Aorta (tissue), 5 donors: ENCODE measurements around the gene UPK3A. TPM values are rescaled to one million over a fixed set of nuclear protein-coding genes. Genes with fewer than 3 reads are reported as not detected.

Experiments used
- ATAC-seq: fragments of 200-7000 bp; cut with Tn5 transposase; one replicate; pipeline ENCODE4 v1.9.1; 2022; ENCODE audit warnings: moderate library complexity; ENCODE audit not compliant: low FRiP score
- DNase-seq, 2 donors: peaks; one replicate each; pipeline ENCODE4 v3.0.0-alpha.2; 2020
- H3K27ac ChIP-seq, 2 donors: one replicate each; pipeline ENCODE4 v1.5.1; 2013; ENCODE audit warnings: low read length in 2 of 2, mild to moderate bottlenecking in 2 of 2, moderate library complexity in 2 of 2, control low read depth in 1 of 2, inconsistent platforms in 1 of 2, low read depth in 1 of 2
- H3K27me3 ChIP-seq, 2 donors: one replicate each; pipeline ENCODE4 v1.6.1; 2013; ENCODE audit warnings: control low read depth in 1 of 2, low read length in 1 of 2, mild to moderate bottlenecking in 1 of 2, moderate library complexity in 1 of 2; ENCODE audit not compliant: insufficient read depth in 2 of 2, control insufficient read depth in 1 of 2
- H3K36me3 ChIP-seq, 2 donors: one replicate each; pipeline ENCODE4 v1.6.1; 2013; ENCODE audit warnings: control low read depth in 1 of 2, low read length in 1 of 2, mild to moderate bottlenecking in 1 of 2; ENCODE audit not compliant: insufficient read depth in 2 of 2, control insufficient read depth in 1 of 2
- H3K4me1 ChIP-seq, 2 donors: one replicate each; pipeline ENCODE4 v1.6.1; 2013; ENCODE audit warnings: low read length in 2 of 2, control low read depth in 1 of 2, mild to moderate bottlenecking in 1 of 2, moderate library complexity in 1 of 2; ENCODE audit not compliant: insufficient read depth in 2 of 2, control insufficient read depth in 1 of 2
- H3K4me3 ChIP-seq, 2 donors: one replicate each; pipeline ENCODE4 v1.5.1; 2013; ENCODE audit warnings: low read length in 2 of 2, control low read depth in 1 of 2, mild to moderate bottlenecking in 1 of 2
- H3K9me3 ChIP-seq: one replicate; pipeline ENCODE4 v1.6.1; 2013; ENCODE audit warnings: mild to moderate bottlenecking, low read length; ENCODE audit not compliant: control insufficient read depth
- WGBS, 2 donors: extraction: QIAGEN DNeasy Blood & Tissue Kit; methylation state at CpG; one replicate each; pipeline ENCODE4 v1.1.7; 2013; 5-methylcytosine and 5-hydroxymethylcytosine counted together
- intact Hi-C, 2 donors: fragments of 100-400 bp; cut with DNase I; formaldehyde crosslinking; loops; one replicate each; pipeline versions ENCODE4 v1.14.2 to v1.15.0; 2022
- polyA plus RNA-seq, 2 donors: library from polyadenylated mRNA; stranded (reverse); fragments of 200-250 nt; gene quantifications; one replicate each; pipeline ENCODE4 v1.2.3, GENCODE V29; 2013
- total RNA-seq, 2 donors: library from RNA; stranded (reverse); fragmentation: NEBNext Ultra II Directional; extraction: Animal tissue kit (Norgen Biotek cat#: 25700); gene quantifications; one replicate each; pipeline ENCODE4 v1.2.1, GENCODE V29; 2021
- donor health status: healthy with polysubstance abuse.
- donor health status: Bipolar disorder and iron deficiency.
- donor health status: DM: no; HTN: no; CAD: no.
- donor health status: DM: no; HTN: no; CAD: no.
- donor health status: DM: yes; HTN: yes; CAD: no.

UPK3A gene
- total and polyA plus RNA-seq, 4 donors, result not detected

GRCh38 chr22:45334068-45334467 is 49.3 kb downstream of the UPK3A start:
- WGBS, 2 donors, result 8% methylated on average over 5 of the region's 5 CpGs
- Histone ChIP-seq H3K9me3 (no peaks in the 10 kb centered on the region), H3K27ac (no peak overlapping the region), H3K36me3 (peaks cover 0 to 6% of the 10 kb centered on the region in 2 donors), H3K4me3 (no peak overlapping the region), H3K27me3 (no peaks in the 10 kb centered on the region), H3K4me1 (no peaks in the 10 kb centered on the region)
- intact Hi-C loops, result no loop called here
- DNase-seq, result no peak
- no peak for ATAC-seq

GRCh38 chr22:45334528-45334927 is 49.8 kb downstream of the UPK3A start:
- H3K4me3 ChIP-seq, result no peak overlapping the region

GRCh38 chr22:45335021-45335818 is 50.5 kb downstream of the UPK3A start:
- H3K27ac ChIP-seq, result peak overlapping the region in 1 of 2 donors; percentile 4
- 33 to 45% methylated on average over 26 of the region's 26 CpGs for WGBS, 2 donors

More at GRCh38 chr22:45334528-45334927, 49.8 kb downstream of the UPK3A start:
- peak overlapping the region in 1 of 2 donors; percentile 4 for H3K27ac ChIP-seq
- no peaks in the 10 kb centered on the region for H3K27me3 ChIP-seq
- no peaks in the 10 kb centered on the region for H3K9me3 ChIP-seq
- peaks cover 0 to 5% of the 10 kb centered on the region in 2 donors for H3K36me3 ChIP-seq
- no peak for ATAC-seq
- 20 to 23% methylated on average over 9 of the region's 9 CpGs for WGBS, 2 donors
- H3K4me1 ChIP-seq, result no peaks in the 10 kb centered on the region
- DNase-seq, result no peak
- intact Hi-C loops, result no loop called here

GRCh38 chr22:45335854-45336522 is 51.2 kb downstream of the UPK3A start:
- no peak for ATAC-seq
- Histone ChIP-seq H3K27ac (no peak overlapping the region), H3K4me3 (no peak overlapping the region), H3K9me3 (no peaks in the 10 kb centered on the region), H3K27me3 (no peaks in the 10 kb centered on the region), H3K36me3 (peaks cover 0 to 8% of the 10 kb centered on the region in 2 donors), H3K4me1 (no peaks in the 10 kb centered on the region)
- no peak for DNase-seq
- 78% methylated on average over 29 of the region's 29 CpGs for WGBS, 2 donors
- intact Hi-C loops, result no loop called here

More at GRCh38 chr22:45335021-45335818, 50.5 kb downstream of the UPK3A start:
- H3K9me3 ChIP-seq, result no peaks in the 10 kb centered on the region
- ATAC-seq, result peak; percentile 19
- H3K4me1 ChIP-seq, result no peaks in the 10 kb centered on the region
- no peak for DNase-seq
- intact Hi-C loops, result no loop called here
- H3K36me3 ChIP-seq, result peaks cover 0 to 4% of the 10 kb centered on the region in 2 donors
- H3K4me3 ChIP-seq, result no peak overlapping the region
- H3K27me3 ChIP-seq, result no peaks in the 10 kb centered on the region

- H3K4me1 ChIP-seq, result no peaks in the 10 kb centered on the region
- no peaks in the 10 kb centered on the region for H3K9me3 ChIP-seq
- no peak overlapping the region for H3K4me3 ChIP-seq
- ATAC-seq (peak; percentile 64), DNase-seq (peak; percentile 89 to 91)
- peak overlapping the region; percentile 15 to 19 for H3K27ac ChIP-seq
- H3K36me3 ChIP-seq, result peaks cover 4 to 5% of the 10 kb centered on the region in 2 donors
- intact Hi-C loops, result no loop called here
- no peaks in the 10 kb centered on the region for H3K27me3 ChIP-seq
- 2 to 4% methylated on average over 18 of the region's 18 CpGs for WGBS, 2 donors
Observed at GRCh38 chr22:45336971-45337431, 52.3 kb downstream of the UPK3A start.

- DNase-seq (no peak), ATAC-seq (no peak)
- Histone ChIP-seq H3K4me3 (no peak overlapping the region), H3K27ac (peak overlapping the region in 1 of 2 donors; percentile 32), H3K36me3 (peaks cover 3 to 7% of the 10 kb centered on the region in 2 donors), H3K9me3 (no peaks in the 10 kb centered on the region), H3K4me1 (no peaks in the 10 kb centered on the region), H3K27me3 (no peaks in the 10 kb centered on the region)
- intact Hi-C loops, result no loop called here
- WGBS, 2 donors, result 68 to 70% methylated on average over 9 of the region's 9 CpGs
Observed at GRCh38 chr22:45337536-45337935, 52.8 kb downstream of the UPK3A start.

- Histone ChIP-seq H3K36me3 (peaks cover 3 to 7% of the 10 kb centered on the region in 2 donors), H3K27me3 (no peaks in the 10 kb centered on the region), H3K27ac (no peak overlapping the region), H3K4me3 (no peak overlapping the region), H3K4me1 (no peaks in the 10 kb centered on the region), H3K9me3 (no peaks in the 10 kb centered on the region)
- ATAC-seq, result no peak
- intact Hi-C loops, result no loop called here
- no peak for DNase-seq
- WGBS, 2 donors, result 82 to 85% methylated on average over 7 of the region's 7 CpGs
Observed at GRCh38 chr22:45338795-45339194, 54.0 kb downstream of the UPK3A start.

GRCh38 chr22:45340323-45340722 is 55.6 kb downstream of the UPK3A start:
- 84 to 86% methylated on average over 8 of the region's 8 CpGs for WGBS, 2 donors
- Histone ChIP-seq H3K36me3 (peaks cover 3 to 7% of the 10 kb centered on the region in 2 donors), H3K4me1 (no peaks in the 10 kb centered on the region), H3K27me3 (no peaks in the 10 kb centered on the region), H3K4me3 (no peak overlapping the region), H3K9me3 (no peaks in the 10 kb centered on the region), H3K27ac (no peak overlapping the region)
- no peak for ATAC-seq
- intact Hi-C loops, result no loop called here
- DNase-seq, result no peak
